Measurements from ENCODE around the gene EGFL7.
"Not testable (repeated sequence)": the region's sequence is repeated elsewhere in the genome, so short reads cannot be mapped to it uniquely, and the experiment has no call there.

Gene EGFL7

GRCh38 chr9:136625101-136626065 lies 37.3 kb upstream of the EGFL7 start:
- DNase-seq: peak in 9 of 14 donors; percentile 17 to 54 (median 40)

GRCh38 chr9:136626066-136626725 lies 36.5 kb upstream of the EGFL7 start:
- no peak for DNase-seq

- no peak for DNase-seq
These were observed 35.7 kb upstream of the EGFL7 start for GRCh38 chr9:136626740-136627642.

- no peak for DNase-seq
These were observed 35.0 kb upstream of the EGFL7 start for GRCh38 chr9:136627703-136628102.

GRCh38 chr9:136628268-136628667 lies 34.4 kb upstream of the EGFL7 start:
- no peak for DNase-seq

DNA sequence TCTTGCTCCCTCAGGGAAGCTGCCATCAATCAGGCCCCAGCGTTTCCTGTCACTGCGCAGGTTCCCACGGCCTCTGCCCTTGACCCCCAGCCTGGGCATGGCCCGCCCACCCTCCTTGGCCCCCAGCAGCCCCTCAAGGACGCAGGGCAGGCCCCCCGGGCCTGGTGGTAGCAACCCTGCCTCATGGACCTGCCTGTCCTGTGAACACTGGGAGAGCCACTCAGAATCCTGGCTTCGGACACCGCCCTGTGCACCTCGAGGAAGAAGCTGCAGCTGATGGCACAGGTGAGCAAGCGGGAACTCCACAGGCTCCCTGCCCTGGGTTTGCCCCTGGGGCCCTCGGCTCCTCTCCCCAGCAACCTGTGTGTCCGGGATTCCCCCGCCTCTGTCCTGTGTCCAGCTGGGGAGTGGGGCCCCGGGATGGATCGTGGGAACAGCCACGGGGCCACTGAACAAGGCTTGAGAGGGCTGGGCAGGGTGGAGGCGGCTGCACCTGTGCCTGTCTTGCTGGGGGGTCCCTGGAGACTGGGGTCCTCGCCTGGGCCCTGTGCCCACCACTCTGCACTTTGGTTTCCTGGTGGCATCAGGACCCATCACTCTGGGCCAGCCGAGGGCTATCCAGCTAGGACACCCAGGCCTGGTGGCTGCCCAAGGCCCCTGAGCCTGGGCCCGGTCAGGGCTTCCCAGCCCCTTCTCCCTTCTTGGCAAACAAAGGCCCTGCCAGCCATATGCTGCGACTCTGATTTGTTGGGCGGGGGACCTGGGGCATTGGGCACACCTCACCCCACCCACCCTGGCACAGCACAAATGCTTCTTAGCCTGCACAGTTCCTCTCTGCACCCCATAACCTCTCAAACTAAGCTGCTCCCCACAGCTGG lies 33.5 kb upstream of the EGFL7 start:
- DNase-seq: no peak

- peak in 3 of 14 donors; percentile 7 to 44 (median 27) for DNase-seq
These were observed 32.6 kb upstream of the EGFL7 start for GRCh38 chr9:136629879-136630661.

DNA sequence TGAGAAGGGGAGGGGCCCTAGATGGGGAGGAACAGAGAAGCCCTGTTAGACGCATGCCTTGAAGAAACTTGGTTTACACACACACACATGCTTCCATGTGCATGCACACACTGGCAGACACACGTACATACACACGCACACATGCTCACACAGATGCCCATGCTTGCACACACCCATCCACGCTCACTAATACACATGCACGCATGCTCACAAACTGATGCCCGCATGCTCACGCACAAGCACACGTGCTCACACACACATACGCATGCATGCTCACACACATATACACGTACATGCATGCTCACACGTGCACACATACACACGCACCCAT lies 32.1 kb upstream of the EGFL7 start:
- no peak for DNase-seq

- DNase-seq: peak in 7 of 14 donors; percentile 25 to 66 (median 38)
These were observed 31.4 kb upstream of the EGFL7 start for GRCh38 chr9:136631038-136632000.

GRCh38 chr9:136632072-136632471 lies 30.6 kb upstream of the EGFL7 start:
- not testable (repeated sequence) for DNase-seq

DNA sequence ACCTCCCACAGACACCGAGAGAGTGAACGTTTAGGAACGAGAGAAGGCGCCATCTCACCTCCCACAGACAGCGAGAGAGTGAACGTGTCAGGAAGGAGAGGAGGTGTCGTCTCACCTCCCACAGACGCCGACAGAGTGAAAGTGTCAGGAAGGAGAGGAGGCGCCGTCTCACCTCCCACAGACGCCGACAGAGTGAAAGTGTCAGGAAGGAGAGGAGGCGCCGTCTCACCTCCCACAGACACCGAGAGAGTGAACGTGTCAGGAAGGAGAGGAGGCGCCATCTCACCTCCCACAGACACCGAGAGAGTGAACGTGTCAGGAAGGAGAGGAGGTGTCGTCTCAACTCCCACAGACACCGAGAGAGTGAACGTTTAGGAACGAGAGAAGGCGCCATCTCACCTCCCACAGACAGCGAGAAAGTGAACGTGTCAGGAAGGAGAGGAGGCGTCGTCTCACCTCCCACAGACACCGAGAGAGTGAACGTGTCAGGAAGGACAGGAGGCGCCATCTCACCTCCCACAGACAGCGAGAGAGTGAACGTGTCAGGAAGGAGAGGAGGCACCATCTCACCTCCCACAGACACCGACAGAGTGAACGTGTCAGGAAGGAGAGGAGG lies 30.1 kb upstream of the EGFL7 start:
- not testable (repeated sequence) for DNase-seq

DNA sequence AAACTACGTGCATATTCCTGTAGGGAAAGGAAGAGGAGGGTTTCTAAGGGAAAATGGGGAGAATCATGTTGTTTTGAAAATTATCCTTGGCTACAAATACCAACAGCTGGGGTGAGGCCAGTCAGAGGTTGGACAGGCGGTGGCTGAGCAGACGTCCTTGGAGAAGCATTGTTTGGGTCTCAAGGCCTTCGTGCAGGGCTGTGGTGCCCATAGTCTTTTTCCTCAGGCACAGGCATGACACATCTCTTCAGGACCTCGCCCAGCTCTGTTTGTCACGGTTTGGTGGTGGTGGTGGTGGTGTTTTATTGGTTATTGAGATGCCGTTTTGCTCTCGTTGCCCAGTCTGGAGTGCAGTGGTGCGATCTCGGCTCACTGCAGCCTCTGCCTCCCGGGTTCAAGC lies 27.8 kb upstream of the EGFL7 start:
- no peak for DNase-seq

GRCh38 chr9:136640171-136641111 lies 22.3 kb upstream of the EGFL7 start:
- no peak for DNase-seq

- no peak for DNase-seq
These were observed 20.2 kb upstream of the EGFL7 start for GRCh38 chr9:136642439-136642921.

GRCh38 chr9:136643596-136644342 lies 18.9 kb upstream of the EGFL7 start:
- DNase-seq: no peak

- peak in 1 of 14 donors; percentile 46 for DNase-seq
These were observed 18.4 kb upstream of the EGFL7 start for GRCh38 chr9:136644343-136644592.
